ENCODE data around the gene KISS1R.

Gene KISS1R

DNA sequence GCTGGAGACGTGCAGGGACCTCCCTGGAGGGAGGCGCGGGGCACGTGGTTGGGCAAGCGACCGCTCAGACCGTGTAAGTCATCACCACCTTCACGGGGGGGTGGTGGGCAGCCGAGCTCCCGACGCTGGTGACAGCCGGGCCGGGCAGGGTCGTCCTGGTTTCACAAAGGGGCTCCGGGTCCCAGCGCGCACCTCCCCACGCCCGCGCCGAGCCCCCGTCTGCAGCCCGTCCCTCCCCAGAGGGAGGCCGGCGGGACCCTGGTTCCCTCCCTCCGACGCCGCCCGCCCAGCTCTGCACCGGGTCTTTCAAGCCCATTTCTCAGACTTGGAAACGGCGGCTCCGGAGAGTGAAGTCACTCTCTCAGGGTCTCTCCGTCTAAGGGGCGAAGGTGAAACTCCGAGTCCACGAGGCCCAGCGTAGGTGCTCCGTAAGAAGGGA, 8.0 kb downstream of the KISS1R start:
- DNase-seq, result no peak

DNA sequence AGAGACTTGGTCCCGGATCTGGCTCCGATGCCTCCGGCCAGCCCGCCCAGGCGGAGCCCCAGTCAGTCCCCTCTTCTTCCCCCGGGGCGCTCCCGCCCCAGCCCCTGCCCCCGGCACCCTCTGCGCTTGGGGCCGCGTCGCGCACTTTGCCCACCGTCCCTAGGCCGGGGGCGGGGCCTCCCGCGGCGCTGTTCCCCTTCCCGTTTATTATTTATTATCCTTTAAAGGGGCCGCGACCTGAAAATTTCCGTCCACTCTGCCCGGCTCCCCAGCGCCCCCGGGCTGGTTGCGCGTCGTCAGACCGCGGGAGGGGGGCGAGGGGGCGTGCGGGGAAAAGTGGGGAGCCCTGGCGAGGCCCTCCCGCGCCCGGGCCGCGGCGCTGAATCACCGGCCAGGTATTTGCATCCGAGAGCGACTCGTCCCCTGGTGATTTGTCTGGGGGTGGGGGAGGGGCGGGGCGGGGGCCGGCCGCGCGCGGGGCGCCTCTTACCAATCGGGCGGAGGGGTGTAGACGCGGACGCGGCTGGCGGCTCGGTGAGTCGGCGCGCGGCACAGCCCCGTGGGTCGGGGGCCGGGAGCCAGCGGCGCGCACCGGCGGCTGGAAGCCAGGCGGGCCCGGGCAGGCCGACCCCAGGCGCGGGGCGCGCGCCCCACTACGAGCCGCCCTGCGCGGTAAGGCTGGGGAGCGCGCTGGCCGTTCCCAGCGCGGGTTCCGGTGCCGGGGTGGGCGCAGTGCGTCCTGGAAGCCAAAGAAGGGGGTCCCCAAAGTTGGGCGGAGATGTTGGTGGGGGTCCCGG, 8.6 kb downstream of the KISS1R start, which contains the start of gene ARID3A:
ARID3A (plus strand) TSS at position 510 of the 797 bp plus-strand sequence. CDS start 3,494 bp downstream, outside the sequence.
- peak; percentile 70 for DNase-seq

DNA sequence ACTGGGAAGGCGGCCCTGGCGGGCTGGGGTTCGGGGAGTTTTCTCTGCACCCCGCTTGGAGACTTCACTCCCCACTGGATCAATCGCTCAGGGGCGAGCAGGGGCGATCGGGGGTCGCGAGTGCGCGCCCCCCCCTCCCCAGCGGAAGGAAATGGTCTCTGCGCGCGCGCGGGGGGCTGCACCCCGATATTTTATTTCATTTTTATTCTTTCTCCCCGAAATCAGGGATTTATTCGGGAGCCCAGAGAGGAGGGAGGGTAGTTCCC, 9.1 kb downstream of the KISS1R start:
- no peak for DNase-seq

DNA sequence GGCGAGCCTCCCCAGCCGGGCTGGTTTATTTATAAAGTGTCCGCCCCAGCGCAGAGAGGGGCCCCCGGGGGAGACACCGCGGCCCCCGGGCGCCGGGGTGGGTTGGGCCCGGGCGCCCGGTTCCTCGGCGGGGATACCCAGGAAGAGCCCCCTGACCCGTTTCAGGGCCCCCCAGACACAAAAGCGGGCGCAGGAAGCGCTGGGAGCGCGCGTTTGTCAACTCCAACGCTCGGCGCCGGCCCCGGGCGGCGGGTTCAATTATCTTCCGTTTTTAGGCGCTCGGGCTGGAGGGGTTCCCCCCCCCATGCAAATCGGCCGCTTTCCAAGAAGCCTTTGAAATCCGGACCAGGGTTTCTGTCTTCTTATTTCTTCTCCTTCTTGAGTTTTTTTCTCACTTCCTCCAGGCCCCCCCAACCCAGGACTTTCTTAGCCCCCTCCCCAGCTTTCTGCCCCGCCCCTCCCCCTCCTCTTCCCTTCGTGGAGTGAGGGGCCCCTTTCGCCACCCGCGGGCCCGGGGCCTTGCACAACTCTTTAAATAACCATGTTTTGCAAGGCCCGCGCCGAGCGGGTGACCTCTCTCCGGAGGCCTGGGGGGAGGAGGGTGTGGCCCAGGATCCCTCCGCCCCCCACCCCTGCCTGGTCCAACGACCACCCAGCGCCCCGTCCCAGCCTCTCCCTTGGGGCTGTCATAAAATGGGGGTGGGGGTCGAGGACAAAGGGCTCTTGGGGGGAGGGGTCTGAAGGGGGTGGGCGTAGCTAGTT, 9.6 kb downstream of the KISS1R start:
- no peak for DNase-seq

DNA sequence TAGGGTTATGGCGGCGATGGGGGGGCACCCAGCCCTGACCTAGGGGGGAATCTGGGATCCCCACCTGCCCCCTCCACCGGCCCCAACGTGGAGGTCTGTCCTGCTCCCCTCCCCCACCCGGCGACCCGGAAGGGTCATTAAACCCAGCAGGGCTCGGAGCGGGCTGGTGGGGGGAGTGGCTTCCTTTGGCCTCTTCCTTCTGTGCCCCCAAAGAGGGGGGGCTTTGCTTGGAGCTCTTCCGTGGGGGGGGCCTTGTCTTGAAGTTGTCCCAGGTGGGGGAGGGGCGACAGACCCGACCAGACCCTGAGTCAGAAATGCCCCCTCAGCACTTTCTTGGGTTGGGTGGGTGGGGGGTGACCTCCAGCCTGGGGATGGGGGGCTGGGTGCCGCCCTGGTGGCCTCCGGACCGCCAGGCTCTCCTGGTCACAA, 10.2 kb downstream of the KISS1R start:
- no peak for DNase-seq

DNA sequence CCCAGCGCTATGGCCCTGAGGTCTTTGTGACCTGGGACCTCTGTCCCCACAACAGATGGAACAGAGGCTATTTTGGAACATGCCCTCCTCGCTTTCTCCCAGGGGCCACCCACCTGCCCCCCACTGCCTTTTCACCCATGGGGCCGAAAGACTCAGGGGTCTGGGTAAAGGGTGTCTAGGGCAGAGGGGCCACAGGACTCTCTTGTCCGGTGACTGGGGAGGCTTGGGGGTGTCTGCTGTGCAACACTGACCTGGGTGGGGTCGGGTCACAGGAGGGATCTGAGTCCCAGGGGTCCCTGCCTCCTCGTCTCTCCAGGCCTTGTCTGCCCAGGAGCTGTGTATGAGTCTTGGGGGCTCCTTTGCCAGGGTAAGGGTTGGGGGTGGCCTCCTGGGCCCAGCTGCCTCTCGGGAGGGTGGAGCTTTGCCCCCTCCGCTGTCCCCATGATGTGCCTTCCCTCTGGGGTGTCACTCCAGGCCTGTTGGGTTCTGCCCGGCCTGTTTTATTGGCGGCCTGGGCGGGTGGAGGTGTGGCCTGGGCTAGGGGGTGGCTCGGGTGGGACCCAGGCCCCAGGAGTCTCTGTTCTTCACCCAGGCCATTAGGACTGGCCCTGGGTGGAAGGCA, 10.8 kb downstream of the KISS1R start:
- no peak for DNase-seq

DNA sequence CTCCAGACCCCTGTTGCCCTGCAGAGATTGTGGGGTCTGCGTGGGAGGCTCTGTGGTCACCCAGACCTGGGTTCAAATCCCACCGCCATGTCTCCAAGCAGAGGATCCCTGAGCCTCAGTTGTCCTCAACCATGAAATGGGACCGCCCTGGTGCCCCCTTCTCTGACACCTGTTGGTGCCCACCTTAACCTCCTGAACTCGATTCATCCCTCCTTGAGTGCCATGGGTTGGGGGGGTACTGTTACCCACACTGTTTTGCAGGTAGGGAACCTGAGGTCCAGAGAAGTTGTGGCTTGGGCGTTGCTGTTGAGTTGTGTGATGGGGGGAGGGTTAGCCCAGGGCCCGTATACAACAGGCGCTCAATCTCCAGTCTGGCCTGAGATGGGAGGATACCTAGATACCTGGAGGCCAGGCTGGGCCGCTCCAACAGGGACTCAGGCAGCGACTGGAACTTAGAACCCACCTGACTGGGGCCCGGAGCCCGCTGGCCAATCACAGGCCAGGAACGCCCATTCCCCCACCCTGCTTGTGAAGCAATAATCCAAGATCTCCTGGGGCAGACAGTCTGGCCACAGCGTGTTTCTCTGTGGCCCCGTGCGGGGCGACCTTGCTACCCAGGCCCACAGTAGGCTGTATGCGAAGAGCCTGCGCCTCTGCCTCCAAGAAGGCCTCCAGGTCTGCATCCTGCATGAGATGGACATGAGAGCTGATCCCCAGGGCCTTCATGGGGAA, 11.5 kb downstream of the KISS1R start:
- DNase-seq, result no peak

DNA sequence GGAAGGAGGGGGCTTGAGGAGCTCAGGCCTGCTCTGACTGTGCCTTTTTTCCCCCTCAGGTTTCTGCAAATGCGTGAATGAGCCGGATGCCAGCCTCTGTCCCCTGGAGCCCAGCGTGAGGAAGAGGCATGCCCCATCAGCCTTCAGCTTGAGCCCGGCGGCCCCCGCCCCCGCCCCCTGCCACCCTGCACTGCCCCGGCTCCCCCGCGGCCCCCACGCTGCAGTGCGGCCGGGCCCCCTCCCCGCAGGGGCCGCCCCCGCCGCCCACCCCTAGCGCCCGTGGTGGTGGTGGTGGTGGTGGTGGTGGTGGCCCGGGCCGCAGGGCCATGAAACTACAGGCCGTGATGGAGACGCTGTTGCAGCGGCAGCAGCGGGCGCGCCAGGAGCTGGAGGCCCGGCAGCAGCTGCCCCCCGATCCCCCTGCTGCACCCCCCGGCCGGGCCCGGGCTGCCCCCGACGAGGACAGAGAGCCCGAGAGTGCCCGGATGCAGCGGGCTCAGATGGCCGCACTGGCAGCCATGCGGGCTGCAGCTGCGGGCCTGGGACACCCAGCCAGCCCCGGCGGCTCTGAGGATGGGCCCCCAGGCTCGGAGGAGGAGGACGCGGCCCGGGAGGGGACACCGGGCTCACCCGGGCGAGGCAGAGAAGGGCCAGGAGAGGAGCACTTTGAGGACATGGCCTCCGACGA, 12.2 kb downstream of the KISS1R start:
- no peak for DNase-seq

DNA sequence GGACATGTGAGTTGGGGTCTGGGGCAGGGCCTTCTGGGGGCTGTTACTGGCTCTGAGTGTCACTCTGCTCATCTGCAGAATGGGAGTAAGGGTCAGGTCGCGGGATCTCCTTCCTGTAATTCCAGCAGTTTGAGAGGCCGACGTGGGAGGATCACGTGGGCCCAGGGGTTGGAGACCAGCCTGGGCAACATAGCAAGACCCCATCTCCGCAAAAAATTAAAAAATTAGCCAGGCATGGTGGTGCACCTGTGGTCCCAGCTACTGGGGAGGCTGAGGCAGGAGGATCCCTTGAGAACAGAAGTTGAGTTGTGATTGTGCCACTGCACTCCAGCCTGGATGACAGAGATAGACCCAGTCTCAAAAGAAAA, 12.7 kb downstream of the KISS1R start:
- DNase-seq, result no peak

DNA sequence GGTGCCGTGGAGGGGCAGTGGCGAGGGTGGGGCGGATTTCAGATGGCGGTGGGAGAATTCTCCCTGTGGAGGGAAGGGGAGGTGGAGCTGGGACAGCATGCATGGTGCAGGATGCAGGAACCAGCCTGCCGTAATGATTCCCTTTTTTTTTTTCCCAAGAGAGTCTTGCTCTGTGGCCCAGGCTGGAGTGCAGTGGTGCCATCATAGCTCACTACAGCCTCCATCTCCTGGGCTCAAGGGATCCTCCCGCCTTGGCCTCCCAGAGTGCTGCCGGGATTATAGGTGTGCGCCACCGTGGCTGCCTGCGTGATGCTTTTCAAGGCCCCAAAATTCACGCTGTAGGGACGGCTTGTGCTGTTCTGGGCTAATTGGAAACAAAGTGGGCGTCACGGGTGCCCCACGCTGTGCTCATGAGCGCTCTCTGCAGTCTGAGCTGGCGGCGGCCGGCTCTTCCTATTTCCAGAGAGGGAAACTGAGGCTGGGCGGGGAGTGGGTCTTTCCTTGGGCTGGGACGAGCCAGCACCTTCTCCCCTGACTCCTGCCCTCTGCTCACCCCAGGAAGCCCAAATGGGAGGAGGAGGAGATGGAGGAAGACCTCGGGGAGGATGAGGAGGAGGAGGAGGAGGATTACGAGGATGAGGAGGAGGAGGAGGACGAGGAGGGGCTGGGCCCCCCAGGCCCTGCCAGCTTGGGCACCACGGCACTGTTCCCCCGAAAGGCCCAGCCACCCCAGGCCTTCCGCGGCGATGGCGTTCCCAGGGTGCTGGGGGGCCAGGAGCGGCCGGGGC, 14.9 kb downstream of the KISS1R start:
- DNase-seq, result no peak

DNA sequence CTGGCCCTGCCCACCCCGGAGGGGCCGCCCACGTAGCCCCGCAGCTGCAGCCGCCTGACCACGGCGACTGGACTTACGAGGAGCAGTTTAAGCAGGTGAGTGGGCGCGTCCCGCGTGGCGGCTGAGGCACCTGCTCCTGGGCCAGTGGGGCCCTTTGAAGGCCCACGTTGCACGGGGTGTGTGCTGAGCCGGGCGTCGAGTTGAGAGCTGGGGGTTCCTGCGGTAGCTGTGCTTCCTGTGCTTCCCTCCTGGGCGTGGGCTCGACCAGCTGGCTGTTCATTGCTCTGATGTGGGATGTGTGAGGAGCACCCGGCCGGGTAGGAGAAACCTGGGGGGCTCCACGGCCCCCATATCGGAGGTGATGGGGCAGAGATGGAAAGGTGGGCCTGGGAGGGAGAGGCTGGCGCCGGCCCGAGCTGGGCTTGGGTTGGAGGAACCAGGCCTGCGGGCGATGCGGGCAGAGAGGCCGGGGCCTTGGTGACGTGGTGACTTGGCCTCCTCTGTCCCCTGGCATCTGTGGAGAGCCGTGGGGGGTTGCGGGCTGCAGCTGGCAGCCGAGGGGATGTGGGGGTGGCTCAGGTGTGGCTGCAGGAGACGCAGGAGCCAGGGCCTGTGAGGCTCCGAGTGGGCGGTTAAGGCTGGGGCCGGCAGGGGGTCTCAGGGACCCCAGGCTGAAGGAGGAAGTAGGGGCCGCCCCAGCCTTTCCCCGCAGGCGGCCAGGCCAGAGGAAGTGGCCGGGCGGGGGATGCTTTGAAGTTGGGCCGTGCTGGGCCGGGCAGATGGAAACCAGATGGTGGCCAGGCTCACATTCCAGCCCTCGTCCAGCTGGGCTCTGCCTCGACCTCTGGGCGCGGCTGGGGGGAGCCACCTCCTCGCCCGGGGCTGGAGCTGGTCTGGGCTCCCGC, 15.8 kb downstream of the KISS1R start:
- peak; percentile 33 for DNase-seq

DNA sequence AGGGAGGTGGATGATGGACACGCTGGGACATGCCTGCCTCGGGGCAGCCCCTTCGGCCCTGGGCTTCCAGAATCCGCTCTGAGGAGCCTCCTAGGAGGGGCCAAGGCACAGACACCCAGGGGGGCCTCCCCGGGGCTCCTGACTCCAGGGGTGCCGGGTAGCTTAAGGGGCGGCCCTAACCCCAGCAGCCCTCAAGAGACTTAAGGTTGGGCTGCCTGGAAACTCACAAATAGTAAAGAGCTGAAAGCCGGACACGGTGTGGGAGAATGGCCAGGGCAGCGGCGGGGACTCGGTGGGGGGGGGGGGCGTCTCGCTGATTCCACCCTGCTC, 16.4 kb downstream of the KISS1R start:
- no peak for DNase-seq

DNA sequence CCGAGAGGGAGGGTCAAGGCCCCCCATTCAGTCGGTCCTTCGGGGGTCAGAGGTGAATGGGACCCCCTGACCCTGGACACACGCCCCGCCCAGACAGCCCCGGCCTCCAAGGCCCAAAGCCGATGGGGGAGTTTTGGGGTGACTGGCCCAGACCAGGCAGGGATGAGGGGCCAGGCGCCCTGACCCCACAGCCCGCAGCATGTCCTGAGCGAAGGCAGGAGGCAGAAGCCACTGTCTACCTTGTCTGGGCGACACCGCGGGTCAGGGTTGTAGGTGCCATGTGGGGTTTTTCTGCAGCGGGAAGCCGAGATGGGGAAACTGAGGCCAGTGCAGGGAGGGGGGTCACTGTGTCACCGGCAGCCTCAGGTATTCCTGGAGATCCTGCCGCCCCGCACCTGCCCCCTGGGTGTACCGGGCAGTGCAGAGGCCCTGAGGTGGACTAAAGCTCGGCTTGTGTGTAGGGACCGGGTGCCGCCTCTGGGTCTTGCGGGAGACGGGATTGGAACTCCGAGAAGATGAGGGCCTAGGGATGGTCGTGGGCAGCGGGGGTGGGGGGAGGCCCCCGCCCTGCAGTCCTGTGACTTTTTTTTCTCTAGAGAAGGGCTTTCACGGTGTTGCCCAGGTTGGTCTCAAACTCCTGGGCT, 17.2 kb downstream of the KISS1R start:
- no peak for DNase-seq

DNA sequence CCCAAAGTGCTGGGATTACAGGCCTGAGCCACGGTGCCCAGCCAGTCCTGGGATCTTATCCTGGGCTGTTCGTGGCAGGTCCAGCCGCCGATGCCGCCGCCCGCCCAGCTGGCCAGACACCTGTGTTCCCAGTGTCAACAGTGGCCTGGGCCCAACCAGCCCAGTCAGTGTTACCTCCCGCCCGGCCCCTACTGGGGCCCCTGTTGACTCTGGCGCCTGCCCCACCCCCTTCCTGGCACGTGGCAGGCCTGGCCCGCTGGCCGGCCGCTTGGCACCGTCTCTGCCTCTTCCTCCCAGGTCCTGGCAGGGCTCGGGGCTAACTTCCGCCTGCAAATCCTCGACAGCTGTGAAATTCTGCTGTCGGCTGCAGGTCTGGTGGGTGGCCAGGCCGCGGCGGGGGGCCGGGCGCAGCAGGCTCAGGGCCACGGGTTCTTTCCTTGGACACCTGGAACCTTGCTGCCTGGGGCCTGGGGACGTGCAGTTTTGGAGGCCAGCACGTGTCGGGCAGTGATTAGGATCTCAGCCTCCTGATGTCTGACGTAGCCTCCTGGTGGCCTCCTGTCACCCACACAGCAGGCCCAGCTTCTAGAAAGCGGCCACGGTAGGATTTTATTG, 17.8 kb downstream of the KISS1R start:
- no peak for DNase-seq

DNA sequence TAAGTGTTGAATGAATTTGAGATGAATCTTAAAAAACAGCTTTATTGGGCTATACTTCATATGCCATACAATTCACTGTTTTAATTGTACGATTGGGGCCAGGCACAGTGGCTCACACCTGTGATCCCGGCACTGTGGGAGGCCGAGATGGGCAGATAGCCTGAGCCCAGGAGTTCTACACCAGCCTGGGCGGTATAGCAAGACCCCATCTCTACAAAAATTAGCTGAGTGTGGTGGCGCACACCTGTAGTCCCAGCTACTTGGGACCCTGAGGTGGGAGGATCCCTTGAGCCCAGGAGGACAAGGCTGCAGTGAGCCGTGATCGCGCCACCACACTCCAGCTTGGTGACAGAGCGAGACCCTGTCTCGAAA, 19.0 kb downstream of the KISS1R start:
- no peak for DNase-seq

DNA sequence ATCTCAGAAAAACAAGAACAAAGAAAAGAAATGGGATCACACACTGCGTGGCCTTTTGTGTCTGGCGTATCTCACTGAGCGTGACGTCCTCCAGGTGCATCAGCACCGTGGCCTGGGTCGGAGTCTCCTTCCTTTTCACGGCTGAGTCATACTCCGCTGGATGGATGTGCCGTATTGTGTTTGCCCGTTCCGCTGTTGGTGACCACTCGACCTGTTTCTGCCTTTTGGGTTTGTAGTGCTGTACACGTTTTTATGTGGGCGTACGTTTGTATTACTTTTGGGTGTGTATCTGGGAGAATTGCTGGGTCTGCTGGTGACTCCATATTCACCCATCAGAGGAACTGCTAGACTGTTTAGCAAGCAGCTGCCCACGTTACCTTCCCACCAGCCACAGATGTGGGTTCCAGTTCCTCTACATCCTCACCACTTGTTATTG, 20.1 kb downstream of the KISS1R start:
- DNase-seq, result no peak

DNA sequence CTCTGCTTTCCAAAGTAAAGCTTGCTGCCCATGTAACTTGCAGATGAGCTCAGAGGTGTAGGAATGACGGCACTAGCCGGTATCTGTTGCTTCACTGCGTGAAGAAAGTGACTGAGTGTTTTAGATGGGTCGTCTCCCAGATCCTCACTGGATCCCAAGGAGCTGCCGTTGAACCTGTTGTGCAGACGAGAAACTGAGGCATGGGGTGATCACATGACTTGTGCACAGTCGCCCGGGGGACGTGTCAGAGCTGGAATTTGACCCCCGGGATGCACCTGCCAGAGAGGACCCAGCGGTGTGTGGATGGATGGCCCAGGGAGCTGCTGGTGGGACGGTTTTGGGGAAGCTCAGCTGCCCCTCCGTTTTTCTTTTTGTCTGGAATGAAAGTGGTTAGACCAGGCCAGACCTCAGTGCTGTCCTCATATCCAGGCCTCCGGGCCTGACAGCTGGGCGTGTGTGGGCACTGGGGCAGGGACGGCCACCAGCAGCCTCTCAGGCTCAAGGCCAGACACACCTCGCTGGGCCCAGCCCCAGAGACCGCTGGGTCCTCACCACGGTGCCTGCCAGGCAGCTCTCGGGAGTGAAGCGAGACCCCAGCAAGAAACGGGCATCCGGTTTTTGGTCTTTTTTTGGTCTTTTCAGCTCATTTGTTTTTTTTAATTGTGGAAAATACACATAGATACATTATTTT, 21.2 kb downstream of the KISS1R start:
- DNase-seq, result no peak

DNA sequence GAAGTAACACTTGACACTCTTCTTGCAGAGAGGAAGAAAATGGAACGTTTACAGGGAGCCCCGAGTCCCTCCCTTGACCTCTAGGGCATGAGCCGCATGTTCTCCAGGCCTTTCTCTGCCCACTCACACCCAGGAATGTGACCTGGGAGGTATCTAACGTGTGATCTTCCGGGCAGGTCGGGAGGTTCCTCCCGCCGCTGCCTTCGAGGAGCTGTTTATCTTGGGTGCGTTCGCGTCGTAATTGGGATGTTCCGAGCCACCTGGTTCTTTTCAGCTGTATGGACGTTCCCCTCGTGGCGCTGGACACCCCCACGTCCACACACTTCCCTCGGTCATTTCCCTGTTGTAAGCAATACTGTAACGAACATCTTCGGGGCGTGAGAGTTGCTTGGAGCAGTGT, 22.3 kb downstream of the KISS1R start:
- DNase-seq, result no peak

DNA sequence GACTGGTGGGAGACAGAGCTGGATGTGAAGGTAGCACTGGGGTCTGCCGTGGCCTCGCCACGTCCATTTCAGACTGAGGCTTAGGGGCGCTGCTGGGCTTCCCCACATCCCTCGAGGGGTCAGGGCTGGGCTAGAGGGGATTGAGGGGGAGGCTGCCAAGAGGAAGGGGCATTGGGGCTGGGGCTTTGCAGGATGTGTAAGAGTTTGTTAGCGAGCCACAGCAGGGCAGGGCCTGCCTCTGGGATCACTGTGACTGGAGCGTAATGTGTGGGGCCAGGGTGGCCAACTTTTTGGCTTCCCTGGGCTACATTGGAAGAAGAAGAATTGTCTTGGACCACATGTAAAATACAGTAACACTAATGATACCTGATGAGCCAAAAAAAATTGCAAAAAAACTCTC, 22.8 kb downstream of the KISS1R start:
- DNase-seq, result no peak

Data from activated CD4-positive, alpha-beta T cell treated with anti-CD3 and anti-CD28 coated beads, Interleukin-2, amount 50 U/mL, for 1 hour (primary cell).